GM12878 (cell line): ENCODE measurements around the gene KRTAP24-1. TPM values are rescaled to one million over a fixed set of nuclear protein-coding genes. Genes with fewer than 3 reads are reported as not detected.

Source experiments
- ATAC-seq: fragments of 200-7000 bp; cut with Tn5 transposase; 3 replicates; pipeline ENCODE4 v1.9.1; 2020; ENCODE audit warnings: mild to moderate bottlenecking, moderate library complexity
- BruUV-seq: library from RNA; stranded (reverse); fragments of 400-500 nt; replicated peaks from 2 replicates; lab custom pipeline; 2021; lab: Mats Ljungman, UMichigan
- CTCF ChIA-PET: fragments of 300-600 bp; sonication (Branson Sonifier 250); formaldehyde crosslinking; extraction: SDS; loops from one replicate; lab custom pipeline; 2021; ENCODE audit warnings: inconsistent platforms; lab: Yijun Ruan, JAX
- POLR2A ChIA-PET: fragments of 350-600 bp; formaldehyde crosslinking; extraction: SDS; loops from one replicate; lab custom pipeline; 2021; ENCODE audit warnings: inconsistent platforms; lab: Charles Lee
- RAD21 ChIA-PET: fragments of 300-600 bp; sonication (Branson Sonifier 250); formaldehyde crosslinking; loops from one replicate; lab custom pipeline; 2023; ENCODE audit warnings: antibody characterized with exemption; ENCODE audit not compliant: unreplicated experiment; lab: Charles Lee
- SMC1A ChIA-PET: fragments of 300-600 bp; sonication (Branson Sonifier 250); formaldehyde crosslinking; loops from one replicate; lab custom pipeline; 2023; ENCODE audit not compliant: unreplicated experiment, uncharacterized antibody; lab: Charles Lee
- DNase-seq: peaks from one replicate; pipeline ENCODE4 v3.0.0-alpha.2; 2011; ENCODE audit warnings: low read depth, low spot score
- FAIRE-seq: peaks from 3 replicates; lab custom pipeline; 2011; peaks lifted over from hg19 to GRCh38; lab: Jason Lieb, UNC
- H2AFZ ChIP-seq: 2 replicates; pipeline ENCODE4 v1.6.0; 2011; ENCODE audit warnings: low read depth, low read length, control low read depth; ENCODE audit not compliant: control insufficient read depth
- H3K27ac ChIP-seq: 2 replicates; pipeline ENCODE4 v1.5.1; 2011; ENCODE audit warnings: control low read depth; ENCODE audit not compliant: control insufficient read depth, insufficient read depth
- H3K27me3 ChIP-seq, 2 experiments: replicated peaks in 1 of 2; 2 replicates each; pipeline versions ENCODE4 v1.6.0 to v1.6.1; 2011; ENCODE audit warnings: low read length in 1 of 2; ENCODE audit not compliant: control insufficient read depth in 2 of 2, insufficient read depth in 2 of 2
- H3K36me3 ChIP-seq, 2 experiments: 2 replicates each; pipeline ENCODE4 v1.5.1; 2011; ENCODE audit warnings: low read length in 1 of 2; ENCODE audit not compliant: control insufficient read depth in 2 of 2, insufficient read depth in 2 of 2
- H3K4me1 ChIP-seq: 2 replicates; pipeline ENCODE4 v1.6.1; 2011; ENCODE audit warnings: mild to moderate bottlenecking, low read length, moderate library complexity, mixed read lengths; ENCODE audit not compliant: control insufficient read depth, insufficient read depth
- H3K4me2 ChIP-seq: 2 replicates; pipeline ENCODE4 v1.6.0; 2011; ENCODE audit warnings: control low read depth; ENCODE audit not compliant: control insufficient read depth, insufficient read depth
- H3K4me3 ChIP-seq: fragments of 200-600 bp; sonication (generic); 2 replicates; pipeline ENCODE4 v1.5.1; 2016
- H3K79me2 ChIP-seq: 2 replicates; pipeline ENCODE4 v1.6.0; 2011; ENCODE audit warnings: low read length; ENCODE audit not compliant: control insufficient read depth, insufficient read depth
- H3K9ac ChIP-seq: 2 replicates; pipeline ENCODE4 v1.8.0; 2011; ENCODE audit warnings: low read length, control low read depth, mixed read lengths; ENCODE audit not compliant: control insufficient read depth, insufficient read depth
- H3K9me3 ChIP-seq: replicated peaks from 3 replicates; pipeline ENCODE4 v1.5.1; 2011; ENCODE audit warnings: mild to moderate bottlenecking, low read length; ENCODE audit not compliant: control insufficient read depth, insufficient read depth
- H4K20me1 ChIP-seq: 2 replicates; pipeline ENCODE4 v1.6.0; 2011; ENCODE audit not compliant: control insufficient read depth, insufficient read depth
- BCL11A ChIP-seq: IDR thresholded peaks from 2 replicates; pipeline ENCODE4 v1.6.1; 2011; ENCODE audit warnings: low read depth, low read length
- BMI1 ChIP-seq: fragments of 450-650 bp; IDR thresholded peaks from 2 replicates; pipeline ENCODE4 v1.6.1; 2016; ENCODE audit warnings: mild to moderate bottlenecking, moderate library complexity, borderline replicate concordance
- CHD2 ChIP-seq: IDR thresholded peaks from 2 replicates; pipeline ENCODE4 v1.6.1; 2011; ENCODE audit warnings: low read depth, low read length, improper control_type of control experiment, borderline replicate concordance
- CHD4 ChIP-seq: fragments of 200-600 bp; sonication (generic); IDR thresholded peaks from 2 replicates; pipeline ENCODE4 v1.6.1; 2016; ENCODE audit warnings: mild to moderate bottlenecking
- ESRRA ChIP-seq: IDR thresholded peaks from 2 replicates; pipeline ENCODE4 v1.6.1; 2012; ENCODE audit warnings: mild to moderate bottlenecking, low read length, improper control_type of control experiment
- HCFC1 ChIP-seq: fragments of 150-350 bp; IDR thresholded peaks from 2 replicates; pipeline ENCODE4 v1.6.1; 2014; ENCODE audit warnings: low read length
- IKZF2 ChIP-seq, 2 experiments: fragments of 450-650 bp; IDR thresholded peaks; 2 replicates each; pipeline ENCODE4 v1.6.1; 2017; ENCODE audit warnings: mild to moderate bottlenecking in 2 of 2, moderate library complexity in 2 of 2
- NR2C1 ChIP-seq: fragments of 450-650 bp; IDR thresholded peaks from 2 replicates; pipeline ENCODE4 v1.6.1; 2017; ENCODE audit warnings: antibody characterized with exemption, mild to moderate bottlenecking, moderate library complexity
- RBBP5 ChIP-seq: fragments of 200-600 bp; sonication (generic); conservative IDR thresholded peaks from 2 replicates; pipeline ENCODE4 v1.6.1; 2016
- ZNF217 ChIP-seq: fragments of 450-650 bp; IDR thresholded peaks from 2 replicates; pipeline ENCODE4 v1.6.1; 2017; ENCODE audit warnings: antibody characterized with exemption, mild to moderate bottlenecking
- in situ Hi-C: fragments of 300-500 bp; cut with MboI; formaldehyde crosslinking; loops from 9 replicates; pipeline ENCODE4 v1.14.3; 2018; ENCODE audit warnings: mixed read lengths
- intact Hi-C: fragments of 100-400 bp; cut with micrococcal nuclease; formaldehyde crosslinking; loops from one replicate; pipeline ENCODE4 v1.14.2; 2022; ENCODE audit not compliant: unreplicated experiment
- polyA plus RNA-seq, 11 experiments: library from polyadenylated mRNA; depleted of rRNA in 4 of 11; unstranded in 6 of 11; stranded (reverse) in 5 of 11; fragments of >200 nt; fragmentation: Nextera tagmentation in 4 of 11; fragmentation: Illumina TruSeq in 1 of 11; extraction: Ambion mirVana in 4 of 11; extraction: Trizol in 1 of 11; gene quantifications; 1 replicate in 1 of 11; 2 replicates in 10 of 11; pipeline versions ENCODE4 v1.2.1 to v1.2.3, GENCODE V29; 2011 to 2016; ENCODE audit warnings: inconsistent platforms in 2 of 11, missing spikeins in 2 of 11, low read depth in 1 of 11
- total RNA-seq, 4 experiments: library from RNA; depleted of rRNA in 3 of 4; stranded (reverse); fragments of >200 nt in 3 of 4; fragmentation: Illumina TruSeq in 1 of 4; extraction: Trizol in 1 of 4; gene quantifications; 2 replicates each; pipeline versions ENCODE4 v1.2.1 to v1.2.3, GENCODE V29; 2013 to 2021
- TF ChIP-seq, protein P1 (sequence below): fragments of 450-650 bp; conservative IDR thresholded peaks from 2 replicates; pipeline ENCODE4 v1.6.1; 2017; ENCODE audit warnings: mild to moderate bottlenecking, moderate library complexity
- TF ChIP-seq, protein P2 (sequence below): IDR thresholded peaks from 2 replicates; pipeline ENCODE4 v1.6.1; 2012; ENCODE audit warnings: low read length, inconsistent platforms

KRTAP24-1 gene
- total and polyA plus RNA-seq, 10 of the 15 experiments (the other 5 are each of a cell fraction or from before 2014, with no cell fraction given) = not detected

DNA sequence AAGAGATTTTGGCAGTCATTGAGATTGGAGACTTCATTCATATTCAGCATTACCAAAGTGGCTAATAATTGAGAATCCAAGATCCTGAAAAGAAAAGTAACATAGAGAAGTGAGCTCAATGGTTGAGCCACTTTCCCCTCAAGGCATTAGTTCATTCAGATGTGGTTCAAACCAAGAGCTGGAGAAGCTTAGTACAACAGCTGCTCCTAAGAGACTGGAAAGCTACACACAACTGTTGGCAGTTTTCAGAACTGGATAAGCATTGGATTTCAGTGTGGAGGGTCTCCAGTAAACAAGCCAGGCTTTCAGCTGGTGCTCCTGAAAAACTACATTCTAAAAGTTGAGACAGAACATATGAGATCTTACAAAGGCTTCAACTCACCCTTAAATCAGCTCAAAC is 37.7 kb downstream of the KRTAP24-1 start:
- H3K9ac ChIP-seq = no peak overlapping the region
- in situ Hi-C loops = no loop called here
- intact Hi-C loops = no loop called here
- ATAC-seq (no peak), FAIRE-seq (no peak), DNase-seq (no peak)
- BruUV-seq = no TSS peak
- H3K4me2 ChIP-seq = no peak overlapping the region
- H3K4me1 ChIP-seq = no peaks in the 10 kb centered on the region
- H3K36me3 ChIP-seq = no peaks in the 10 kb centered on the region
- CTCF ChIA-PET = interaction anchor here (1.2 kb wide), 2 partner anchors 10 to 15 kb away, joined by 4 to 5 read pairs; no protein-coding TSS in a partner anchor
- H3K9me3 ChIP-seq = no peaks in the 10 kb centered on the region; the same call in 2 of the 3 replicates
- H3K27ac ChIP-seq = no peak overlapping the region
- H3K4me3 ChIP-seq = no peak overlapping the region
- H3K27me3 ChIP-seq = no peaks in the 10 kb centered on the region
- TF ChIP-seq, protein P1, sequence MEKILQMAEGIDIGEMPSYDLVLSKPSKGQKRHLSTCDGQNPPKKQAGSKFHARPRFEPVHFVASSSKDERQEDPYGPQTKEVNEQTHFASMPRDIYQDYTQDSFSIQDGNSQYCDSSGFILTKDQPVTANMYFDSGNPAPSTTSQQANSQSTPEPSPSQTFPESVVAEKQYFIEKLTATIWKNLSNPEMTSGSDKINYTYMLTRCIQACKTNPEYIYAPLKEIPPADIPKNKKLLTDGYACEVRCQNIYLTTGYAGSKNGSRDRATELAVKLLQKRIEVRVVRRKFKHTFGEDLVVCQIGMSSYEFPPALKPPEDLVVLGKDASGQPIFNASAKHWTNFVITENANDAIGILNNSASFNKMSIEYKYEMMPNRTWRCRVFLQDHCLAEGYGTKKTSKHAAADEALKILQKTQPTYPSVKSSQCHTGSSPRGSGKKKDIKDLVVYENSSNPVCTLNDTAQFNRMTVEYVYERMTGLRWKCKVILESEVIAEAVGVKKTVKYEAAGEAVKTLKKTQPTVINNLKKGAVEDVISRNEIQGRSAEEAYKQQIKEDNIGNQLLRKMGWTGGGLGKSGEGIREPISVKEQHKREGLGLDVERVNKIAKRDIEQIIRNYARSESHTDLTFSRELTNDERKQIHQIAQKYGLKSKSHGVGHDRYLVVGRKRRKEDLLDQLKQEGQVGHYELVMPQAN = no peak
- TF ChIP-seq IKZF2 (IDR thresholded peaks at IDR 0.05) = no peak
- no peak for TF ChIP-seq CHD2
- TF ChIP-seq RBBP5 = no peak
- no peak for TF ChIP-seq BCL11A
- TF ChIP-seq ESRRA = no peak
- TF ChIP-seq BMI1 = no peak
- TF ChIP-seq NR2C1 = no peak
- no peak for TF ChIP-seq CHD4
- TF ChIP-seq HCFC1 = no peak
- TF ChIP-seq ZNF217 = no peak
- TF ChIP-seq, protein P2, sequence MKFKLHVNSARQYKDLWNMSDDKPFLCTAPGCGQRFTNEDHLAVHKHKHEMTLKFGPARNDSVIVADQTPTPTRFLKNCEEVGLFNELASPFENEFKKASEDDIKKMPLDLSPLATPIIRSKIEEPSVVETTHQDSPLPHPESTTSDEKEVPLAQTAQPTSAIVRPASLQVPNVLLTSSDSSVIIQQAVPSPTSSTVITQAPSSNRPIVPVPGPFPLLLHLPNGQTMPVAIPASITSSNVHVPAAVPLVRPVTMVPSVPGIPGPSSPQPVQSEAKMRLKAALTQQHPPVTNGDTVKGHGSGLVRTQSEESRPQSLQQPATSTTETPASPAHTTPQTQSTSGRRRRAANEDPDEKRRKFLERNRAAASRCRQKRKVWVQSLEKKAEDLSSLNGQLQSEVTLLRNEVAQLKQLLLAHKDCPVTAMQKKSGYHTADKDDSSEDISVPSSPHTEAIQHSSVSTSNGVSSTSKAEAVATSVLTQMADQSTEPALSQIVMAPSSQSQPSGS = no peak
- H4K20me1 ChIP-seq = no peaks in the 10 kb centered on the region
- no peak overlapping the region for H2AFZ ChIP-seq
- POLR2A ChIA-PET = no interaction called here
- no peaks in the 10 kb centered on the region for H3K79me2 ChIP-seq
- RAD21 ChIA-PET = no interaction called here
- SMC1A ChIA-PET = interaction anchor here (0.6 to 0.7 kb wide), 2 partner anchors 10 to 24 kb away, joined by 3 read pairs; no protein-coding TSS in a partner anchor
